H9 (cell line): ENCODE measurements around the gene NAPG. TPM values are rescaled to one million over a fixed set of nuclear protein-coding genes. Genes with fewer than 3 reads are reported as not detected.
"Not testable (repeated sequence)": the region's sequence is repeated elsewhere in the genome, so short reads cannot be mapped to it uniquely, and the experiment has no call there.

Experiments used
- DNase-seq: peaks from one replicate; pipeline ENCODE4 v3.0.0-alpha.2; 2017
- H2AFZ ChIP-seq: one replicate; pipeline ENCODE4 v1.6.1; 2013; ENCODE audit warnings: mild to moderate bottlenecking, low read length, control low read depth, moderate library complexity
- H2AK5ac ChIP-seq: 2 replicates; pipeline ENCODE4 v1.6.1; 2013; ENCODE audit warnings: low read length, control low read depth, mixed read lengths; ENCODE audit not compliant: insufficient read length
- H2BK120ac ChIP-seq: one replicate; pipeline ENCODE4 v1.6.1; 2013; ENCODE audit warnings: low read depth, mild to moderate bottlenecking, low read length, control low read depth, inconsistent platforms; ENCODE audit not compliant: poor library complexity, severe bottlenecking
- H2BK12ac ChIP-seq: 2 replicates; pipeline ENCODE4 v1.6.1; 2013; ENCODE audit warnings: low read length, control low read depth, mixed read lengths, low read depth; ENCODE audit not compliant: insufficient read length
- H2BK15ac ChIP-seq: 2 replicates; pipeline ENCODE4 v1.6.1; 2013; ENCODE audit warnings: low read depth, low read length, control low read depth
- H2BK20ac ChIP-seq: one replicate; pipeline ENCODE4 v1.6.1; 2013; ENCODE audit warnings: low read depth, mild to moderate bottlenecking, low read length, control low read depth, inconsistent platforms; ENCODE audit not compliant: poor library complexity, severe bottlenecking
- H2BK5ac ChIP-seq: 2 replicates; pipeline ENCODE4 v1.6.1; 2013; ENCODE audit warnings: low read length, control low read depth, mixed read lengths; ENCODE audit not compliant: insufficient read length
- H3K14ac ChIP-seq: 2 replicates; pipeline ENCODE4 v1.6.1; 2013; ENCODE audit warnings: low read length, control low read depth; ENCODE audit not compliant: insufficient read depth
- H3K18ac ChIP-seq: 2 replicates; pipeline ENCODE4 v1.6.1; 2013; ENCODE audit warnings: low read depth, mild to moderate bottlenecking, mixed read lengths, low read length, control low read depth; ENCODE audit not compliant: insufficient read length
- H3K23ac ChIP-seq: 2 replicates; pipeline ENCODE4 v1.6.1; 2013; ENCODE audit warnings: low read length, control low read depth, mixed read lengths, low read depth; ENCODE audit not compliant: insufficient read length
- H3K23me2 ChIP-seq: 2 replicates; pipeline ENCODE4 v1.6.1; 2013; ENCODE audit warnings: low read depth, mild to moderate bottlenecking, mixed read lengths, low read length, control low read depth; ENCODE audit not compliant: insufficient read length, poor library complexity, severe bottlenecking
- H3K27ac ChIP-seq: 2 replicates; pipeline ENCODE4 v1.5.1; 2013; ENCODE audit warnings: low read length, control low read depth, mixed read lengths, low read depth; ENCODE audit not compliant: insufficient read length
- H3K27me3 ChIP-seq: 2 replicates; pipeline ENCODE4 v1.6.1; 2013; ENCODE audit warnings: low read length, control low read depth, inconsistent platforms; ENCODE audit not compliant: insufficient read depth
- H3K4ac ChIP-seq: 2 replicates; pipeline ENCODE4 v1.6.1; 2013; ENCODE audit warnings: low read depth, mild to moderate bottlenecking, control low read depth, inconsistent platforms, low read length, moderate library complexity
- H3K4me1 ChIP-seq: 2 replicates; pipeline ENCODE4 v1.6.1; 2013; ENCODE audit warnings: low read length, control low read depth, inconsistent platforms; ENCODE audit not compliant: insufficient read depth
- H3K4me2 ChIP-seq: 2 replicates; pipeline ENCODE4 v1.6.1; 2013; ENCODE audit warnings: low read length, control low read depth, mixed read lengths; ENCODE audit not compliant: insufficient read length, insufficient read depth
- H3K56ac ChIP-seq: 2 replicates; pipeline ENCODE4 v1.6.1; 2013; ENCODE audit warnings: low read depth, mild to moderate bottlenecking, mixed read lengths, low read length, control low read depth; ENCODE audit not compliant: insufficient read length
- H3K79me1 ChIP-seq: 2 replicates; pipeline ENCODE4 v1.6.1; 2013; ENCODE audit warnings: low read depth, mild to moderate bottlenecking, moderate library complexity, low read length, control low read depth, inconsistent platforms; ENCODE audit not compliant: insufficient read depth, poor library complexity, severe bottlenecking
- H3K79me2 ChIP-seq: 2 replicates; pipeline ENCODE4 v1.6.1; 2013; ENCODE audit warnings: low read length, control low read depth, inconsistent platforms; ENCODE audit not compliant: insufficient read depth
- H3K9ac ChIP-seq: 2 replicates; pipeline ENCODE4 v1.6.1; 2013; ENCODE audit warnings: low read length, control low read depth, mixed read lengths; ENCODE audit not compliant: insufficient read length; ENCODE audit errors: extremely low read depth
- H3K9me3 ChIP-seq: one replicate; pipeline ENCODE4 v1.6.1; 2013; ENCODE audit warnings: low read depth, low read length, inconsistent platforms; ENCODE audit not compliant: control insufficient read depth
- H3T11ph ChIP-seq: one replicate; pipeline ENCODE4 v1.6.1; 2013; ENCODE audit warnings: mild to moderate bottlenecking, low read length, control low read depth, inconsistent platforms
- H4K20me1 ChIP-seq: one replicate; pipeline ENCODE4 v1.6.1; 2013; ENCODE audit not compliant: control insufficient read depth, insufficient read length, insufficient read depth
- H4K5ac ChIP-seq: 2 replicates; pipeline ENCODE4 v1.6.1; 2013; ENCODE audit warnings: low read depth, mild to moderate bottlenecking, mixed read lengths, low read length, control low read depth; ENCODE audit not compliant: insufficient read length
- H4K8ac ChIP-seq: replicated peaks from 2 replicates; pipeline ENCODE4 v1.6.1; 2013; ENCODE audit warnings: low read length, control low read depth, mixed read lengths, low read depth; ENCODE audit not compliant: insufficient read length
- H4K91ac ChIP-seq: 2 replicates; pipeline ENCODE4 v1.6.1; 2013; ENCODE audit warnings: low read depth, mild to moderate bottlenecking, moderate library complexity, mixed read lengths, low read length, control low read depth; ENCODE audit not compliant: insufficient read length
- H3K27ac Mint-ChIP-seq, 3 experiments: 2 replicates in 2 of 3; 3 replicates in 1 of 3; pipeline ENCODE4 v1.8.0; 2020 to 2021; ENCODE audit warnings: mixed read lengths in 3 of 3, mild to moderate bottlenecking in 1 of 3, moderate library complexity in 1 of 3
- H3K27me3 Mint-ChIP-seq: 2 replicates; pipeline ENCODE4 v1.8.0; 2021; ENCODE audit warnings: low read depth, mild to moderate bottlenecking, moderate library complexity, mixed read lengths
- H3K36me3 Mint-ChIP-seq, 3 experiments: 2 replicates in 2 of 3; 3 replicates in 1 of 3; pipeline ENCODE4 v1.8.0; 2020 to 2021; ENCODE audit warnings: low read depth in 3 of 3, mixed read lengths in 3 of 3; ENCODE audit not compliant: insufficient read depth in 1 of 3
- H3K4me1 Mint-ChIP-seq, 2 experiments: 2 replicates each; pipeline ENCODE4 v1.8.0; 2020; ENCODE audit warnings: mixed read lengths in 2 of 2
- H3K4me3 Mint-ChIP-seq, 2 experiments: 2 replicates in 1 of 2; 3 replicates in 1 of 2; pipeline ENCODE4 v1.8.0; 2020 to 2021; ENCODE audit warnings: mild to moderate bottlenecking in 2 of 2, mixed read lengths in 2 of 2, moderate library complexity in 1 of 2
- H3K9me3 Mint-ChIP-seq, 2 experiments: 2 replicates in 1 of 2; 3 replicates in 1 of 2; pipeline ENCODE4 v1.8.0; 2020; ENCODE audit warnings: mild to moderate bottlenecking in 2 of 2, mixed read lengths in 2 of 2, moderate library complexity in 1 of 2
- WGBS: extraction: QIAGEN DNeasy Blood & Tissue Kit; methylation state at CpG from one replicate; pipeline ENCODE4 v1.1.7; 2013; ENCODE audit warnings: missing lambda C conversion rate, low lambda C conversion rate, mixed read lengths; ENCODE audit not compliant: insufficient read length; ENCODE audit errors: extremely low coverage; 5-methylcytosine and 5-hydroxymethylcytosine counted together
- total RNA-seq: library from RNA; stranded (reverse); gene quantifications from 2 replicates; pipeline ENCODE4 v1.2.1, GENCODE V29; 2021

Gene NAPG
- total RNA-seq, 1 experiment from 2014 or later = 30.9 TPM

GRCh38 chr18:10574412-10574811, 48.6 kb downstream of the NAPG start:
- H3K56ac ChIP-seq, H4K20me1 ChIP-seq, DNase-seq, H3K4me2 ChIP-seq, H4K91ac ChIP-seq, H2BK12ac ChIP-seq, H4K8ac ChIP-seq, H2BK5ac ChIP-seq, H2BK15ac ChIP-seq, H3K23ac ChIP-seq, H3T11ph ChIP-seq, H3K27ac Mint-ChIP-seq, H3K23me2 ChIP-seq, H3K18ac ChIP-seq, H3K9me3 ChIP-seq, H3K4me1 Mint-ChIP-seq, H2BK120ac ChIP-seq, H3K27me3 ChIP-seq, H3K14ac ChIP-seq, H3K27ac ChIP-seq, H3K4ac ChIP-seq, H2BK20ac ChIP-seq, H2AFZ ChIP-seq, H3K79me2 ChIP-seq, H3K4me3 Mint-ChIP-seq, H3K27me3 Mint-ChIP-seq, H3K79me1 ChIP-seq, H4K5ac ChIP-seq, H3K9ac ChIP-seq, H3K4me1 ChIP-seq, H2AK5ac ChIP-seq: not testable (repeated sequence)
- Mint-ChIP-seq H3K36me3 (peaks cover 7 to 16% (median 9%) of the 10 kb centered on the region in 3 experiments), H3K9me3 (peaks cover 14 to 18% of the 10 kb centered on the region in 2 experiments)
- no CpG with 5 or more reads among the region's 2 CpGs for WGBS

GRCh38 chr18:10577842-10578572, 52.2 kb downstream of the NAPG start:
- H2BK12ac ChIP-seq, H4K5ac ChIP-seq, H3K56ac ChIP-seq, H3K27me3 Mint-ChIP-seq, H4K8ac ChIP-seq, H3K23ac ChIP-seq, H3K79me1 ChIP-seq, H3K9ac ChIP-seq, H3K4me2 ChIP-seq, H3K23me2 ChIP-seq, H2AK5ac ChIP-seq, H2BK5ac ChIP-seq, H3K4me1 ChIP-seq, H3K27me3 ChIP-seq, H3T11ph ChIP-seq, H3K79me2 ChIP-seq, H3K4ac ChIP-seq, H2AFZ ChIP-seq, H4K20me1 ChIP-seq, DNase-seq, H3K4me1 Mint-ChIP-seq, H3K27ac ChIP-seq, H4K91ac ChIP-seq, H3K18ac ChIP-seq, H3K14ac ChIP-seq, H2BK120ac ChIP-seq, H2BK15ac ChIP-seq, H2BK20ac ChIP-seq: not testable (repeated sequence)
- Mint-ChIP-seq H3K9me3 (peaks cover 26 to 30% of the 10 kb centered on the region in 2 experiments), H3K4me3 (peak overlapping the region in 1 of 2 experiments; percentile 5; a peak in 1 of 5 replicates), H3K27ac (peak overlapping the region in 2 of 3 experiments; percentile 92 to 94; a peak in 4 of 7 replicates), H3K36me3 (peaks cover 15 to 30% (median 18%) of the 10 kb centered on the region in 3 experiments)
- WGBS = no CpG with 5 or more reads among the region's 25 CpGs
- peaks cover 11% of the 10 kb centered on the region for H3K9me3 ChIP-seq
